HG03354 (cell line): Measurements from ENCODE around the gene SVOP.

Source experiments
- ATAC-seq: cut with Tn5 transposase; IDR thresholded peaks from one replicate; pipeline ENCODE4 v1.9.1; 2021; ENCODE audit warnings: mild to moderate bottlenecking; ENCODE audit not compliant: unreplicated experiment, poor library complexity, severe bottlenecking

SVOP gene

DNA sequence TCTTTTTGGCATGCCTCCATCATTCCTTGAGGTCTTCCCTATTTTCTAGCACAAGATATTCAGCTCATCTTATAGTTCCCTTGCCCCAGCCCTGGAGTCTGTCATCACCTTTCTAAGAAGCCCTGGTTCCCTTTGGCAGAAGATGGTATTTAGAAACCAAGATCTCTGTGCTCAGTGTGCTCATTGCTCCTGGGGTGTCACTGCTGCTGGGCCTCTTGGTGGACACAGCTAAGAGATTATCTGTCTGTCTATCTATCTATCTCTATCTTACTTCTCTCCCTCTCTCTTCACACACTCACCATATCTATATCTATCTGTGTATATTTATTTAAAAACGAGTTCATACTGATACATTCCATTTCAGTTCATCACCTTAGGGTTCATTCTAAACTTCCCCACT lies 73.8 kb downstream of the SVOP start:
- ATAC-seq, result no peak

DNA sequence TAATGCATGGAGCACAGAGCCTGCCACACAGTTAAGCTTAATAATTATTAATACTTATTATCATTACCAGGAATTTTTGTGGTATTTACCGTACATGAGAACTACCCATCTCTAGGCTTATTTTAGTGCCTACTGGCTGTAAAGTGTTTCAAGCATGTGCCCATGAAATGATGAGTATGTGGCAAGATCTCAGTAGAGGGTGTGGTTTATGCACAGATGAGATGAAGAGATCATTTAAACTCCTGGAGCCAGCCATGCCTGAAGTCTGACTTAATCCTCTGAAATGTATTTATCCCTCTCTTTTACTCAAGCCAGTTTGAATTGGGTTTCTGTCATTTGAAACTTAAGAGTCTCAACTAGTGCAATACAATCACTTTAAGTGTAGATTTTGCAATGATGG lies 80.7 kb downstream of the SVOP start:
- no peak for ATAC-seq

DNA sequence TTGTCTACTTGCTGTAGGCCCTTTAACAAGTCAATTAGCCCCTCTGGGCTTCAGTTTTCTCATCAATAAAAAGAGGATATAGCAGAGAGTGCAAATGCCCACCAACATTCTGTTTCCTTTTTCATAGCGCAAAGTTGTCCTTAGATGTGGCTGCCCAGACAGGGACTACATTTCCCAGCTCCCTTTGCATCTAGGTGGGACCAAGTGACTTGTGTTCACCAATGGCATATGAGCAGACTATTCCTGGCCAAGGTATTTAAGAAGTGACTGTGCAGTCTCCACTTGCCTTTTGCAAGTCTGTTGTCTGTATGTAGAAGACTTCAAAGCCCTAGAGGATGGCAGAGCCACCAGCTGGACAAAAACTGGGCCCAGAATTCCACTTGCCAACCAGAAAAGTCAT lies 81.3 kb downstream of the SVOP start:
- peak; percentile 65 for ATAC-seq

DNA sequence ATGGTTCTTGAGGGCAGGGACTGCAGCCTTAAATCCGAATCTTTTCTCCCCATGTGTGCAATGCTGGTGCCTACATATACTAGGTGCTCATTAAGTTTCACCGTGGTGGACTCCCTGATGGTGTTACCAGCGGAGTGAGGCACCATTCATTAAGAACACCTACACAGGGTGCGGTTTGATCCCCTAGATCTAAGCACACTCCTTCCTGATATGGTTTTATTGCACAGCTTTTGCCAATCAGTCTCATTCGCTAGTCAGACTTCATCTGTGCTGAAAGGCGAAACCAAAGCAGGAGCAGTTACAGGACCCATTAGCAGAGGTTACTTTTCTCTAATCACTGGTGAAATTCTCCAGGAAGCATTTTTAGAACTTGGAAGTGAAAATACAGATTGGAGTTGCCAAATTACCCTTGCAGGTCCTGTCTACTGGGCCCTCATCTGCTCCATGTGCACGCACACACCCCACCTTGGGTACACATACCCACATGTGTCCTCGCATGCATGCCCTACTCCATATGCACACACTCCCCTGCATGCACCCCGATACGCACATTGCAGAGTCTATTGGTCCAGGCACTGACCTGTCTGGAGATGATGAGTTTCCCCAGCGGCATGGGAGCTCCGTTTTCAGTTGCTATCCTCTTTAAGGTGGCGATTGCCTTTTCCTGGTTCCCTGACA lies 82.5 kb downstream of the SVOP start:
- no peak for ATAC-seq

DNA sequence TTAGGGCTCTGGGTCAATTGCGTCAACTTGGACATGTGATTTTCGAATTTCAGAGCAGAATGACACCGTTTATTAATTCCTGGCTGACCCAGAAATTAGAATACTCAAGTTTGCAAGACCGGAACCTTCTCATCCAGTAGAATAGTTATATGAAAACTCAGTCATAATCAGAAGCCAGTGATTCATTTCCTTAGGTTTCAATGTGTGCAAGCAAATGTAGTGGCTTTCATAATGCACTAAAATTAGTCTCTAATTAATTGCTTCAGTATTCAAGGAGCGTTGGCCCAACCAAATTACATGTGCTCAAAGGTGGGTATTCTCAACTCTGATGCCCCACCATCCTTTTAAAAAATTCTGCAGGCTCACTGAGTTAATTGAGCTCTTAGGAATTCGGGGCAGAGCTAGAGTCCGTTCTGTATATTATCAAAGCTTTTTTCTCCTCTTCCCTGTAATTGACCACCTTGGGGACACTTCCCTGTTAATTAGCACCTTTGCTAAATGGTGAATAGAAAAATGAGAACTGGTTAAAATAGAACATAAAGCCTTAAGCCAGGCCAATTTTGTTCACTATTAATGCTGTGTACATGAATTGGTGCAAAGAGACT lies 85.6 kb downstream of the SVOP start:
- no peak for ATAC-seq

DNA sequence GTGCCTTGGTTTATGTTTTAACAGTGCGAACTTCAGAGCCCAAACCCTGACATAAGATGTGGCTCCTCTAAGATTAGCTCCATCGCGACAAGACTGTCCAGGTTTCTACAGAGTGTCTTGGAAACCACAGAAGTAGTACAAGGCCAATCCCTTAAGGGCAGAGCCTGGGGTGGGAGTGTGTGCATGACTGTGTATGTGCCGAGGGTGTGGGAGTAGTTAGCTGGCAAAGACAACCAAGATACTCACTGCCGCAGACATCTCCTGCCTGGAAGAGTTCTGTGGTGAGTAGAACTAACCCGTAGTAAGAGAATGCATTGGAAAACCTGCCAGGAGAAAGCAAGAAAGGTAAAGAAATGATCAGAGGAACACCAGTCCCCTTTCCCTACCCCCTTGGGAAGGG lies 86.9 kb downstream of the SVOP start:
- no peak for ATAC-seq

DNA sequence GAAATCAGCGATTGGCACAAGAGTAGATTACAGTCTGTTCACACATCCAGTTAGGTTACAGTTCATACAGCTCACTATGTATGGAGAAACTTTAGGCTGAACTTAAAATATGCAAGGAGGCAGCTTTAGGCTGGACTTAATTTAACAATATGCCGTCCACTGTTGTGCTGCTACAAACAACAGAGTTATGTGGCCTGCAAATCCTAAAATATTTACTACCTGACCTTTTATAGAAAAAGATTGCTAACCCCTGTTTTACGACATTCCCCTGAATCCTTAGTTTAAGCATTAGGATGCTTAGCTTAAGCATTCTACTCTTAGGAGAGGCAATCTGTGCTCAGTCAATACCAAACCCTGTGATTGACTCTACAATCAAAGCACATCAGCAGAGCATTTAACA lies 90.1 kb downstream of the SVOP start:
- ATAC-seq, result no peak

DNA sequence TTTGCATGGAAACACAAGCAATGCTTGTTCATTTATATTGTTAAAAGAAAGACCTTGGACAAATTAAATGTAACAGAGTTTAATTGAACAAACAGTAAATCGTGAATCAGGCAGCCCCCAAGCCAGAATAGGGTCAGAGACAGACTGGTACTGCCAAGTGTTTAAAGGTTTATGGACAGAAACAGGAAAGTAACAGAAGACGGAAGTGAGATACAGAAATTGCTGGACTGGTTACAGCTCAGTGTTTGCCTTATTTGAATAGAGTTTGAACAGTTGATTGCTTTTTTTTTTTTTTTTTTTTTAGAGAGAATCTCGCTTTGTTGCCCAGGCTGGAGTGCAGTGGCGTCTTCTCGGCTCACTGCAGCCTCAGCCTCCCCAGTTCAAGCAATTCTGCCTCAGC lies 90.7 kb downstream of the SVOP start:
- peak; percentile 80 for ATAC-seq

DNA sequence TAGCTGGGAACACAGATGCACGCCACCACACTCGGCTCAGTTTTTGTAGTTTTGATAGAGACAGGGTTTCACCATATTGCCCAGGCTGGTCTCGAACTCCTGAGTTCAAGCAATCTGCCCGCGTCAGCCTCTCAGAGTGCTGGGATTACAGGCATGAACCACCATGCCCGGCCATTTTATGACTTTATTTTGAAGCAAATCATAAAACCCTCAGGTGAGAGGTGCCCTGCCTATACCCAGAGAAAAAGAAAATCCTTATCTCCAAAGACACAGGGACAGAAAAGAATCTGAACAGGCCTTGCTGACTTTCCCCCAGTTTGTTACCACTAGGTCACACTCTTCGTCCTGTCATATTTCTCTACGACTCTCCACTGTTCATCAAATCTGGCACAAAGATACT lies 92.2 kb downstream of the SVOP start:
- ATAC-seq, result no peak

DNA sequence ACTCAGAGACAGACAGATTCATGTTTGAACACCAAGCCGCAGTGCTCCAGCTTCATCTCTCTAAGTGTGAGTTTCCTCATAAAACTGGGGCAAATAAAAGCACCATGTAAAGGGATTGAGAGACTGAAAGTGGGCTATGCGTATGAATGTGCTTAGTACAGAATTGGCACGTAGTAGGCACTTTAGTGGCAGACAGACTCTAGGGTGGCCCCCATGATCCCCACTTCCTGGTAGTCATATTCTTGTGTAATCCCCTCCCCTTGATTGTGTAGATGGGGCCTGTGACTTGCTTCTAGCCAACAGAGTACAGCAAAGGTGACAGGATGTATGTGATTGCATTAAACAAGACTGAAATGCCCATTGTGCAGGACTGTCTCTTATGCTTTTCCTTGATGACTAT lies 98.0 kb downstream of the SVOP start:
- ATAC-seq, result no peak

DNA sequence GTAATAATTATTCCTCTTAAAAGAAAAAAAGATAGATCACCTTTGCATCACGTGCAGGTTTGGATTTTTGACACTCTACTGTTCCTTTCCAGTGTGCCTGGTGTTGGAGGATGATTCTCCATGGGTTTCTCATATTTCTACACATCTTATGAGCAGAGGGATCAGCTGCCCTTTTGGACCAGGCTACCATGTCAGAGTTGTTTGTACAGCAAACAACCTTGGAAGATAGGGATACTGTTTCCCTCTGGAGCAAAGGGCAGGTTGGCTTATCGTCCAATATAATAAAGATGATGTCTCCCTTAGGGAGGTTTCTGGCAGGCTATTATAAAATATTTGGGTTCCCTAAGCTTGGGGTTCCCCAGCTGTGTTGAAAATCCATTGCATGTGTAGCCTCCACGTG lies 98.9 kb downstream of the SVOP start:
- no peak for ATAC-seq

DNA sequence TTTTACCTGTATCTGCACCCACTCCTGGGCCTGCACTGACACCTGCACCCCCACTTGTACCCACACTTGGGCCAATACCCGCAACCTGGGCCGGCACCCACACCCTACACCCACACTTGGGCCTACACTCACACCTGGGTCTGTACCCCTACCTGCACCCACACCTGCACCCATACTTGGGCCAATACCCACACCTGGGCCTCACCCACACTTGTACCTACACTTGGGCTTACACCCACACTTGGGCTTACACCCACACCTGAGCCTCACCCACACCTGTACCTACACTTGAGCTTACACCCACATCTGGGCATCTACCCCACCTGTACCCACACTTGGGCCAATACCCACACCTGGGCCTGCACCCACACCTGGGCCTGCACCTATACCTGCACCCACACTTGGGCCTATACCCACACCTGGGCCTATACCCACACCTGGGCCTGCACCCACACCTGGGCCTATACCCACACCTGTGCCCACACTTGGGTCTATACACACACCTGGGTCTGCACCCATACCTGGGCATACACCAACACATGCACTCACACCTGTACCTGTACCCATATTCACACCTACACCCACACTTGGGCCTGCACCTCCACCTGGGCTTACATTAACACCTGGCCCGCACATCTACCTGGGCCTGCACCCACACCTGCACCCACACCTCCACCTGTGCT lies 101.8 kb downstream of the SVOP start:
- no peak for ATAC-seq

DNA sequence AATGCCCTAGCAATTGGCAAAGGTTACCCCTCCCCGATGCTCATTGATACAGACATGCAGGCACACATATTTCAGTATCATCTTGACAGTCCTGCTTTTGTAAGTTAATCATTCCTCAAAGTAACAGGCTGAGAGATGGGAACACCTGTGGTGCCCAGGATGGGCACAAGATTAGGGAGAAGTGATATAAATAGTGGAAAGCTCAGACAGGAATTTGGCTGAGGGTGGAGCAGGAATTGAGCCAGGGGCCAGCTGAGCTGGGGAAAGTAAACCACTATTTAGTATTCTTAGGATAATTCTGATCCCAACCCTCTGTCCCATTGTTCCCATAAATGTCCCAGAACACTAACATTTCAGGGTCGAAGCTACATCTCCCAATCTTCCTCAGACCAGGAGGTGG lies 102.7 kb downstream of the SVOP start:
- no peak for ATAC-seq

DNA sequence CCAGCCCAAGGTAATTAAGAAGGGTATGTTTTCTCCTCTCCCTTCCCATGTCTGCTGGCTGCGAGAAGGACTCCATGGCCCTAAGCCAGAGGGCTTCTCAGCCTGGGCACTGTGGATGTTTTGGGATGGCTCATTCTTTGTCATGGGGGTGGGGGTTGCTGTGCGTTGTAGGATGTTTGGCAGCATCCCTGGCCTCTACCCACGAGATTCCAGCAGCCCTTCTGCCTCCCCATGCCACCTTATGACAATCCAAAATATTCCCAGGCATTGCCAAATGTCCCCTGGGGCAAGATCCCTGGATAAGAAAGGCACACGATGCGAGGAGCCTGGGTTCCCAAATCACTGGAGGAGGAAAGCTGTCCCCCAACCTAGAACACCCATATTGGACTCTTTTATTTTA lies 104.5 kb downstream of the SVOP start:
- no peak for ATAC-seq

DNA sequence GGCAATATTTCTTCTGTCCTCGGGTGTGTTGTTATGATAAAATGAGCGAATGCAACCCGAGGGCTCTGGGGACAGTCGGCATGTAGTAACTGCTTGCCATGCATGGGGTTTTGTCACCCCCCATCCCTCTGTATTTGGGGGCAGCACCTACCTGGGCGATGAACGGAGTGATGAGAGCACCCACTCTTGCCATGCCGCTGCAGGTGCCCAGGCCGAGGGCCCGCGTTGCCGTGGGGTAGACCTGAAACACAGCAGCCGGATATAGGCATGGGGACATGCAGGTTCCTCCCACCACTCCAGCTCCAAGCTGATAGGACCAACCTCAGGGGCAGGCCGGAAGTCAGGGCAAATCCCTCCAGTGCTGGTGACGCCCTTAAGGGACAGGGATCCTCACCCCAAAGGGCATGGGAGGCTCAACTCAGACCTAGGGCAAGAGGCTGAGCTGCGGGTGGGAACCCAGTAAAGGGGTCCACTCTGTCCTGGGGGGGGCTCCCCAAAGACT lies 105.2 kb downstream of the SVOP start:
- ATAC-seq, result no peak

DNA sequence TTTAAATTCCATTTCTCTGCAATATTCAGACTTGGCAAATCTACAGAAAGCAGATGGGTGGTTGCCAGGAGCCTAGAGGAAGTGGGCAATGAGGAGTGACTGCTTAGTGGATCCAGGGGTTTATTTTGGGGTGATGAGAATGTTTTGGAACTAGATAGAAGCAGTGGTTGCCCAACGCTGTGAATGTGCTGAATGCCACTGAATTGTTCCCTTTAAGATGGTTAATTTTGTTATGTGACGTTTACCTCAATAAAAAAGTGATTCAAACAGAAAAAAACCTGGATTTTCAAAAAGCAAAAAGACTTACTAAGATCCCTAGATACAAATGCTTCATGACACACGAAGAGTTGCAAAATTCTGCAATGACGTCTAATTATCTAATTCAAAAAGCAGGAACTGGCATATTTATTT lies 106.7 kb downstream of the SVOP start:
- no peak for ATAC-seq

DNA sequence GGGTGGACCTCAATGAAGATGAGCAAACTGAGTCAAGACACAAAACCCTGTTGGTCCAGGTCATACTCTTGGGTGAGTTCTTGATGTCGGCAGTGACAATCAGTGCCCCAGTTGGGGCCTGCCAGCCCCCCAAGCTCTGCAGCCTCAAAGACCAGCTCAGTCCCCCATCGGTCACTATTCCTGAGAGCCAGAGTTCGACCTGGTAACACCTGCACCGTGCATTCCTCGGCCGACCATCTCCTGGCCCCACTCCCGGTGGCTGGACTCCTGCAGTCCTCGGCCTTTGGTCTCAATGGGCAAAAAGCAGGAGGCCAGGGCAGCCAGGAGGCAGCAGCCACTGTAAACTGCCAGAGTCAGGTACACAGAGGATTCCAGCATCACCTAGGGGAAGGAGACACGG lies 108.5 kb downstream of the SVOP start:
- no peak for ATAC-seq

DNA sequence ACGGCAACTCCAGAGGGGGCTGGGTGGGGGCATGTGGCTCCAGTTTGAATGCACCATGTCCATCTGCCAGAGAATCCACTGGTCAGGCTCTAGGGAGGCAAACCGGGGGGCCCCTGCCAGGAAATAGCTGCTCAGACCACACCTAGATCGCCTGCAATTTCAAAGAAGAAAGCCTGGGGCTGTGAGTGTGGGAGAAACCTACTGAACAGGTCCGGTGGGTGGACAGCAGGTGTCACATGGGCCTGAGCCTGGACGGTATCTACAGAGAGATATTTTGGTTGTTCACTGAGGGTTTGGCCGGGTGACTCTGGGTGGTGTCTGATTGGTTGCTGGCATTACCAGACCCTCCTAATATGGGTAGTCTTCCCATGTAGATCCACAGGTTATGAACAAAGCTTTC lies 109.0 kb downstream of the SVOP start:
- ATAC-seq, result no peak

DNA sequence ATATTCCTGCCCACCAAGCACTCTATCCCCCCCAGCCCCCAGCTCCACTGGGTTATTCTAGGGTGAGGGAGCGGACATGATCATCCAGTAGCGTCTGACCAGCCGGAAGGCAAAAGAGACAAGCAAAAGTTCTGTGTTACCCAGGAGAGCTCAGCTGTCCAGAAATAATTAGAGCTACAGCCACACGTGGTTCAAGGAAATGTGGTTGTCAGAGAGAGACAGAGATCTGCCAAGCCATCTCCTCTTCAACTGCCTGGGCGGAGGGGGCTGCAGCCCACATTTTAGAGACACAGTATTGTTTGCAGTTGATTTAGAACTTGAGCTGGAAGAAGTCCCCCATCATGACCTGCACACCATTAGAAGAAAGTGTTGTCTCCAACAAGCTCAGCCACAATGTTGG lies 110.5 kb downstream of the SVOP start:
- no peak for ATAC-seq

DNA sequence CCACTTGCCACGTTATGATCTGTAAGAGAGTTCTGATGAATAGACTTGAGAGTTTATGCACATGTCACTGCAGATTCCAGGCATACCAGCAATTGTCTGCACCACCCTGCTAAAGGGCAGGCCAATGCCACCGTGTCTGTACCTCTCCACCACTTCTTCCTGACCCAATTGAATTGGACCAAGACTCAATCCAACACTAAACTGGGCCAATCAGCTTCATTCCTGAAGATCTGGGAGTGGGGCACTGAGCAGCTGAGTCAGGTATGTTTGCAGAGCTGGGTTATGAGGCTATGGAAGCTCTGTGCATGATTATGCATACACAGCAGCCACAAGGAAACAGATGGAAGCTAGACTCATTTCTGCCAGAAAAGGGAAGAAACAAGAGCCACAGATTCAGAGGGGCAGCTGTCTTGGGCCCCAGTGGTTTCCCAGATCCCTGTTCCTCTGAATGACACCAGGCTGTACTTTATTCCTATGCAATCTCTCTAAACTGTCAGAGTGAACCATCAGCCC lies 113.0 kb downstream of the SVOP start:
- ATAC-seq, result no peak

DNA sequence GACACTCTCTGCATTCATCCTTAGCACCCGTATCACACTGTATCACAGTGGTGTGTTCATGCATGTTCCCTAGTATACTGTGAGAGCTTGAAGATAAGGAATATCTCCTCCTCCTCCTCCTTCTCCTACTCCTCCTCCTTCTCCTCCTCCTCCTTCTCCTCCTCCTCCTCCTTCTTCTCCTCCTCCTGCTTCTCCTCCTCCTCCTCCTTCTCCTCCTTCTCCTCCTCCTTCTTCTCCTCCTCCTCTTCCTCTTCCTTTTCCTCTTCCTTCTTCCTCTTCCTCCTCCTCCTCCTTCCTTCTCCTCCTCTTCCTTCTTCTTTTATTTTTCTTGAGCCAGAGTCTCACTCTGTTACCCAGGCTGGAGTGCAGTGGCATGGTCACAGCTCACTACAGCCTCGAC lies 113.9 kb downstream of the SVOP start:
- ATAC-seq, result no peak
